ENCODE measurements around the gene ENHO.

The ENHO gene

DNA sequence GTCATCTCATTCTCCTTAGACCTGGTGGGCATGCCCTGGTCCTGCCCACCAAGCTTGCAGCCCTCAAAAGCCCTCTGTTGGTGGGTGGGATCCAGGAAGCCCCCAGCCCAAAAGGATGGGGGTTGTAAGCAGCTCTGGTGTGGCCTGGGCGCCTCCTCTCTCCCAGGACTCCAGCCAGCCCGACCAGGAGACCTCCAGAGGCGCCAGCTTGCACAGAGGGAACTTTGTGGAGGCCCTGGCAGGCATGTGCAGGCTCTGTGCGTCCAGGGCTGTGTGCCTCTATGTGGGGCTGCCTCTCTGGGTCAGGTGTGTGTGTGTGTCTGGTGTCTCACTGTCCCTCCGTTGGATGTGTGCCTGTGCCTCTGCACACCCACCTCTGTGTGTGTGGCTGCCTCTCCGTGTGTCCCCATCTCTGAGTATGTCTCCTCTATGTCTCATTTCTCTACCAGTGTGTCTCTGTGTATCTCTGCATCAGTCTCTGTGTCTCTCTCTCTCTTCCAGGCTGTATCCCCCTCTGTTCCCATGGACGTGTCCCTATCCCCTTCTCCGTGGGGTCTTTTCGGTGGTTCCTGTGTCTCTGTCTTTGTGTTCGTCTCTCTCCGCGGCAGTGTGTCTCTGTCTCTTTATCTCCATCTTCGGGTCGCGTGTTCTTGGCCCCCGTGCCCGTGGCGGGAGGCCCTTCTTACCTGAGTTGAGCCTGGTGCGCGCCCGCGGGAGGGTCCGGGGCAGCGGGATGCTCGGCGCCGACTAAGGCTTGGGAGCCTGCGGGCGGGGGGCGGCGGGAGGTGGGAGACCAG is 501 bp downstream of the ENHO start:
- DNase-seq: peak; percentile 63

DNA sequence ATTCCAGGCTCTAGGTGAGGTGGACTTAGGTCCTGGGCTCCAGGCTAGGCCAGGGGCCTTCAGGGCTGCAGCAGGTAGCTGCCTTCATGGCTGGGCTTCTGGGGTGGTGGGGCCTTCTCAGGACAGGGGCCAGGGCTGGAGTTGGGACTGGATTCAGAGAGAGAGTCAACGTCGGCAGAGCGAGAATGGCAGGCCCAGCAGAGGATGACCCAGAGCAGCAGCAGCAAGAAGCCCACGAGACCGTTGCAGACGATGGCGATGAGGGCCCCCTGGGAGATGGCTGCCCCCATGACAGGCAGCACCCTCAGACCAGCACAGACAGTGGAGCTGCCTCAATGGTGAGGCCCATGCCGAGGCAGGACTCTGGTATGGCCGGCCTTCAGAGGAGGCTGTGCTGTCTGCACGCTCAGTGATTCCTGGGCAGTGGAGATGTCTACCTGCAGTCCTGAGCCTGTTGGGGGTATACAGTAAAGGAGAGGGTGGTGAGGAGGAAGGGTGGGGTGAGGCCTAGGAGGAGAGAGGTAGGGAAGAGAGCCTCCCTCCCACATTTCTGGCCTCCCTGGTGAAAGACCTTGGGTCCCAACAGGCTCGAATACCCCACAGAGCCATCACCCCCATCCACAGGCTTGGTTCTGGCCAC is 1.3 kb downstream of the ENHO start:
- no peak for DNase-seq

DNA sequence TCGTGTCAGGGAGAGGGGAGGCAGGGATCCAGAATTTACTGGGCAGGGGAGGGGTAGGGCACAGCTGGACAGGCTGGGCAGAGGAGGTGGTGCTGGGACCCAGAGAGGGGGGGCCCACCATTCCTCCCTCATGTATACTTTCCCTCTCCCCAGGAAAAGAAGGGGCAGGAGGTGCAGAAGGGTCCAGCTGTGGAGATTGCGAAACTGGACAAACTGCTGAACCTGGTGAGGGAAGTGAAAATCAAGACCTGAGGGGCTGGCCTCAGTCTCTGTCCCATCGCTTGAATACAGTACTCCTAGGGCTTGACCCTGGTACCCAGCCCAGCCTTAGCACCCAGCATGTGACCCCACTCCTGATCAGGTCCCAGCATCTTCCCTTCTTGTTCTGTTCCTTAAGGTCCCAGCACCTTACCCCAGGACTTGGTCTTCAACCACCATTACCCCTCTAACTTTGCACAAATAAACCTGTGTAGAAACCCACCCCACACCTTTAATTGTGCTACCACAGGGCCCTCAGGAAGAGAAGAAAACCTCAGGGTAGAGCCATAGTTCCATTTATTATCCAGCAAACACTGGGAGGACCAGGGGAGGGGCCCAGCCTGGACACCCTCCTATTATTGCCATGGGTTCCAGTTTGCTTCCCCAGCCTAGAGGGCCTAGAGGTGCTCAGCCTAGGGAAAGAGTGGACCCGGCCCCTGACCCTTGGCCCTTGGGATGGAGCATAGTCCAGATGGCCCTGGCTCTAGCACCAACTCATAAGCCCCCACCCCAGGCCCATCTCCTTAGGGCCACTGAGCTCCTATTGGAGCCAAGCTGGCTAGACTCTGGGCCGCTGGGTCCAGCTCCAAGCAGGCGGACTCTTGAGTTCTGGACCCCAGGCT is 2.0 kb downstream of the ENHO start:
- DNase-seq: no peak

DNA sequence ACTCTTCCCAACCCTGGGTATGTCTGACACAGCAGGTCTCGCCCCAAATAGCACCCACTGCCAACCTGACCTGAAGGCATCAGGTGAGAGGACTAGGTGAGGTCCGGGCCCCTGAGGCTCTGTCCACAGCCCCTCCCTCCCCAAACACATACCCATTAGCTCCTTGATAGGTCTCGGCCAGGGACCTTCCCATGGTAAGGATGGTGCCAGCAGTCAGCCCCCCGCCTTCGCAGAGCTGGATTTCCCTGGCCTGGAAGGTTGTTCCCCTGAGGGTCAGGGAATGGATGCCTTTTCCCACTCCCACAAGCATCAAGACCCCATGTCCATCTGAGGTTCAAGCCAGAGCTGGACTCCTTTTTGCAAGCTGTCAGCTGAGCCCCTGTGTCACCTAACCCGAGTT is 2.7 kb downstream of the ENHO start:
- no peak for DNase-seq

DNA sequence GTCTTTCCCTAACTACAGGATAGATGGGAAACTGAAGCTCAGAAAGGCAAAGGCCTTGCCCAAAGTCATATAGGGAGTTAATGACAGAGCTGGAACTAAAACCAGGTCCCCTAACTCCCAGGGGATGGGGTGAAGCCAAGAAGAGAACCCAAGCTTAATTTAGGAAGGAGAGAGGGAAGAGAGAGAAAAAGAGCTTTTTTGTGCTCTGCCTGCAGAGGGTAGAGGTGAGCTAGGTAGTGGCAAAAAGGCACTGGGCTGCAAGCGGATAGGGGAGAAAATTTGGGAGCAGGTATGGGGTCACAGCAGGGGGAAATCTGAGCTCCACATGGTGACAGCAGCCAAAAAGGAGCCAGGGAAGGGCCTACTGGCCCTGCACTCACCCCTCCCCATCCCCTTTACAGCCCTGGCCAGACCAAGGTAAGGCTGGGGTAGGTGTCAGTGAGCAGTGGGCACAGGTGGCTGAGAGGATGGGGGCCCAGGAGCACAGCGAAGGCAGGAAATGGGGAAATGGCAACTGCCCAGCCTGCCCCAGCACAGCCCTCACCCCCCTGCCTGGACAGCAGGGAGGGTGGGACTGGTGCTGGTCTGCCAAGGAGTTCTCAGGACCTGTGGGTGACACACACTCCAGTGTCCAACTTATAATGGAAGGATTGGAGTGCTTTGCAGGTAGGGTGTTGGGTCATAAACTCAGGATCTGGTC is 3.3 kb downstream of the ENHO start:
- no peak for DNase-seq

DNA sequence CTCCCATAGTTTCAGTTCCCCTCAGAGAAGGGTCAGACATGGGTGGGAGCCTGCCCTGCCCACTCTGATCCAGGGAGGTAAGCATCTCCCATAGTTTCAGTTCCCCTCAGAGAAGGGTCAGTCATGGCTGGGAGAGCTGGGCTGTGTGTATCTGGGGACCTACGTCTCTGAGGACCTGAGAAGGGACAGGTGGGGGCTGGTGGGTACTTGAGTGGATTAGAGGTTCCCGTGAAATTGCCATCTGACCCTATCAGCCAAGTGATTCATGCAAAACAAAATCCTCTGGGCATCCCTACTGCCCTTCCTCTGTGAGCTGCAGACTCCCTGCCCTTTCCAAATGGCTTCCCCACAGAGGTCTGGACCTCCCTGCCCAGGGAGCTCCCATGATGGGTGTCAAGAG is 3.9 kb downstream of the ENHO start:
- no peak for DNase-seq

DNA sequence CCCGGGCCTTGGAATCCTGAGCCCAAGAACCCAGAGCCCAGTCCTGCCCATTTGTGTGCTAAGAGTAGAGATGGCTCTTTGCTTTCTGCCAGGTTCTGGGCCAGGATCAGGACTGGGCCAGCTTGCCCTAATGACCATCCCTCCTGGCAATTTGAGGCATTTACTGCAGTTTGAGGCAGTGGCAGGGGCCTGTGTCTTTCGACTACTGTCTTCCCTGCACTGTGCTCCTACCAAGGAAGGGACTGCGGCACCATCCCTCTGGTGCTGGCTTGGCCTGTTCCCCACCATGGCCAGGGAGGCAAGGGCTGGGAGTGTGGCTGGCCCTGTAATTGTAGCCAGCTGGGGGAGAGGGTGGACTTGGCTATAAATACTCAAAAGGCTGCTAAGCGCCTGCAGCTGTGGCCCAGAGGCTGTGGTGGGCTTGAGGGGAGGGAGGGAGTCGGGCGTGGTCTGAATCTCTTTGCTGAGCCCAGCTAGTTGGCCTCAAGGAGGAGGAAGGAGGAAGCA is 4.6 kb downstream of the ENHO start:
- no peak for DNase-seq

DNA sequence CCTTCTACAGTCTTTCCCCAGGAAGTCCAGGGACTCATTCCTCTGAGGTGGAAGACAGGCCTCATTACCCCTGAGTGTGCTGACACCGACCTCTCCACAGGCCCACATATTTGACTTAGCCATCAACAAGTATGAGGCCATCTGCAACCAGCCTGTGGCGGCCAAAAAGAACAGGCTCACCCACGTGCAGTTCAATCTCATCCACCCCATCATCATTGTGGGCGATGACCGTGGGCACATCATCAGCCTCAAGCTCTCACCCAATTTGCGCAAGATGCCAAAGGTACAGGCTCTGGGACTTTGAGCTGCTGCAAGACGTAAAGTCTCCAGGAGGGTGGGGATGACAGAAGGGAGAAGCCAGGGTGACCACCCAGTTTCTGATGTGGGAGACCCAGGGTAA is 5.6 kb downstream of the ENHO start:
- DNase-seq: no peak

DNA sequence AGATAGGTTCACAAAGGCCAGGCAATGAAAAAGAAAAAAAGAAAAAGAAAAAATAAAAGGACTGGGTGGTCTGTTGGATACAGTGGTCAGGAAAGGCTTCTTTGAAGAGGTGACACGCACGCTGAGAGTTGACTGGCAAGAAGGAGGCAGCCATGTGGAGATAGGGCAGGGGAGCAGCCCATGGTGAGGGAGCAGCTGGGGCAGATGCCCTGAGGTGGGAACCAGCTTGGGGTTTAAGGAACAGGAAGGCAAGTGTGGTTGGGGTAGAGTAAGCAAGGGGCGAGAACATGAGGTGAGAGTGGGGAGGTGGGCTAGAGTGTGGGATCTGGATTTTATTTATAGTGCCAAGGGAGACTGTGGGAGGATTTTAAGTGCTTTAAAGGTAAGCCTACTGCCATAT is 6.8 kb downstream of the ENHO start:
- no peak for DNase-seq

DNA sequence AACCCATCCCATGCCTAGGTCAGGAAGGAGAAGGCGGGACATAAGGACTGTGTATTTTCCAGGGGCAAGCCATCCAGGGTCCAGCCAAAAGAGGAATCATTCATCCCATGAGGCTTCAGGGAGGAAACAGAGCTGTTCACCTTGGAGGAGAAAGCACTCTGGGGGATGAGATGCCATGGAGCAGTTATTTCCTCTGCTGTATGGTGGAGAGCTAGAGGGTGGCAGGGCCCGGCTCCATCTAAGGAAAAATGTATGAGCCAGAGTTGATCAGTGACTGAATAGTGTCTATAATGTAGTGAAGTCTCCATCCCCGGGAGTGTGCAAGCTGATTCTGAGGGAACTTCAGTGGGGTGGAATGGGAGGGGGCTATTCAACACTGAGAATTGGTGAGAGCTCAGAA is 8.0 kb downstream of the ENHO start:
- no peak for DNase-seq

DNA sequence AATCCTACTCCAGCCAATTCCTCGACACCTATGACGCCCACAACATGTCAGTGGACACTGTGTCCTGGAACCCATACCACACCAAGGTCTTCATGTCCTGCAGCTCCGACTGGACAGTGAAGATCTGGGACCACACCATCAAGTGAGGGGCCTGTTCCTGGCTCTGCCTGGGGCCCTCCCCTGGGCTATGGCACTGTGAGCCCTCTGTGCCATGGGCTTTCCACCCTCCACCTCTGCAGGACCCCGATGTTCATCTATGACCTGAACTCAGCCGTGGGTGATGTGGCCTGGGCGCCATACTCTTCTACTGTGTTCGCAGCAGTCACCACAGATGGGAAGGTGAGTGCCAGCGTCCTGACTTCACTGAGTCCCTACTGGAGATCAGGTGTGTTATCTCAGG is 8.4 kb downstream of the ENHO start:
- DNase-seq: no peak

DNA sequence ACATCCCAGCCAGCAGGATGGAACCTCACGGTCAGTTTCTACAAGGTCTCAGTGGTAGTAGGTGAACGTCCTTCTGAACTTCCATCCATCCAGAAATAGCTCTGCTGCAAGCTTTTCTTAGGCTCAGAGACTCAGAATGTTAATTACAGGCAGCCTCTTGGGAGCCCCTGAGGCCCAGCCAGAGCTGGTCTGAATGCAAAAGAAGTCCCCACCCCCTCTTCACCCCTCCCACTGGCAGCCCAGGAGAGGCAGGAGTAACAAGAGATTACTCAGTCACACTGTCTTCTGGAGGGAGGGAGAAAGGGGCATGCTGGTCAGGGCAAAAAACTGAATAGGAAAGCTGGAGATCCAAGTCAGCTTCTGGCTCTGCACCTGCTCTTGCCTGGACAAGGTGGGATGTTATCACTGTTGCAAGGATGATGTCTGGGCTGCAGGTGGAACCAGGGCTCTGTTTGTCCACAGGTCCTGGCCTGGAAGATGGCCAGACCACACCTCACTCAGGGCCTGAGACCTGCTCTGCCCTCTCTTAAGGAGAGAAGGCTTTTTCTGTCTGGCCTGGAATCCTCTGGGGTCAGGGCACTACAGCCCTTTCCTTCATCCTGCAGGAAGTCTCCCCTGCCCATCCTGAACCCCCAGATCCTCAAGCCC is 9.1 kb downstream of the ENHO start:
- DNase-seq: peak; percentile 45

DNA sequence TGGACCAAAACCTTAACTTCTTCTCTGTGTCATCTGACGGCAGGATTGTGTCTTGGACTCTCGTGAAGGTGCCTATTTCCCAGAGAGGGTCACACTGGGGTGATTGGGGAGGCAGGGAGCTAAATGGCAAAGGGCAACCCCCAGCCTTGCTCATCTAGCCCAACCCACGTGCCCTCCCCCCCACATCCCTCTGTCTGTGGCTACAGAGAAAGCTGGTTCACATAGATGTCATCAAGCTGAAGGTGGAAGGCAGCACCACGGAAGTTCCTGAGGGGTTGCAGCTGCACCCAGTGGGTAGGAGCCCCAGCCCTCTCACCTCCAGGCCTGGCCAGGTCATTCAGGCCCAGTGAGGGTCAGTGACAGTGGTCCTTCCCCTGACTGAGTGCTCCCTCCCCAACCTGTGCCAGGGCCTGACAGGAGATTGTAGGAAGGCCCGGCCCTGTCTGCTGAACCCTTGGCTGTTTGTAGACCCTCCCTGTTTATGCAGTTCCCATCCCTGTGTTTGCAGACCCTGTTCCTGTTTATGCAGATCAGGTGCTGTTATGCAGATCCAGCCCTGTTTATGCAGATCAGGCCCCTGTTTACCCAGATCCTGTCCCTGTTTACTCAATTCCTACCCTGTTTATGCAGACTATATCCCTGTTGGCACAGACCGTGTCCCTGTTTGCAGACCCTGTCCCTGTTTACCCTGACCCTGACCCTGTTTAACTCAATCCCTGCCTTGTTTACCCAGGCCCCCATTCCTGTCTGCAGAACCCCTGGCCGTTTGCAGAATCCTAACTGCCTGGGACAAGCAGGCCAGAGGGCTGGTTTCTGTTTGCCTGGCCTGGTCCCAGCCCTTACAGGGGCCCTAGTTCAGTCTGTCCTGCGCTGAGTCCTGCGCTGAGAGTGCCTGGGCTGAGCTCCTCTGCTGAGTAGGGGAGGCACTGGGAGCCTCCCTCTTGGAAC is 10.4 kb downstream of the ENHO start:
- DNase-seq: no peak

DNA sequence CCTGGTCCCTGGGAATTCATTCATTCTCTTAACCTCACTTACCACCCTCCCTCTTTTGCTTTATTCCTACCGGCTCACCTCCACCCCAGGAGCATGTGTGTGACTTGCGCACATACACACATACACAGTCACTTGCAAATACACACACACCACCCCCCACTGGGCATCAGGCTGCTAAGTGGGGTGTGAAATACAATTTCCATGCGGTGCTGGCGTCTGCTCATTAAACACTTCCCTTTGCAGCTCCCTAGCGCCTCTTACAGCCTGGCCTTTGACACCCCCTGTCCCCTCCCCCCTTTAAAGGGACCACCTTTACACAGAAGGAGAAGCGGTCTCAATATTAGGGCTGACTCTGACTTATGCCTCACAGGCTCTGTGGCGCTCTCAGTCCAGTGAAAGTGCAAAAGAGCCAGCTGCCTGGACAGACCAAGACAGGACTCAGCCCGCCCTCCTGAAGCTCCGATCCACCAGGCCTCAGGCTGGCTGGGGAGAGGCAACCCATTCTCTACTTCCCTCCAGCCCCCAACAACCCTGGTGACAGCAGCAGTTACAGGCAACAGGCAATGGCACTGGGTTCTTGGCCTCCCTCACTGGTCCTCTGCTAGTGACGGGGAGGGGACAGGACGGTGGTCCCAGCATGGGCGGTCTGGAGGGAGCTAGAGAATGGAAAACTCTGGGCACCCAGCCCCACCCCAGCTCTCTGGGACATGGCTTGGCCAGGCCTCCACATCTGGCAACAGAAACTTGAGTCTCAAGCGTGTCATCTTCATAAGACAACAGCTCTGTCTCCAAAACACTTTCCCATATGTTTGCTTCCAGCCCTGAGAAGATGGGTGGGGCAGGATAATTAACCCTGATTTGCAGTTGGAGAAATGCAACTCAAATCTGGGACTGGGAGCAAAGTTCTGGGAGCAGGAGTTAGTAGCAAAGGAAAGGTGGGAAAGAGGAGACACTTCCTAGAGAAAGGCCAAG is 12.0 kb downstream of the ENHO start:
- no peak for DNase-seq

DNA sequence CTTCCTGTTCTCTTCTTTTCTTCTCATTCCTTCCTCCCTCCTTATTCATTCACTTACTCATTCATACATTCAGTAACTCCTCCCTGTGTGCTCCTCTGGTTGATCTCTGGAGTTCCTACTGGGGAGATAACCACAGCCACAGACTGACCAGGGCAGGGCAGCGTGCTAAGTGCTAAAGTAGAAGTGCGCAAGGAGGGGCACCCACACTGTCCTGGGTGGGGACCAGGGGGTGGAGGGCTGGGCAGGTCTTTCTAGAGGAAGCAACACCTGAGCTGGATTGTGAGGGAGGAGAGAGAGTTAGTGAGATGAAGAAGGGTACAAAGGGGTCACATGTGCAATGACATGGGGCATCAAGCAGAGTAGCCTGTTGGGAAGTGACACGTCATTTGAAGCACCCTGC is 13.8 kb downstream of the ENHO start:
- no peak for DNase-seq

DNA sequence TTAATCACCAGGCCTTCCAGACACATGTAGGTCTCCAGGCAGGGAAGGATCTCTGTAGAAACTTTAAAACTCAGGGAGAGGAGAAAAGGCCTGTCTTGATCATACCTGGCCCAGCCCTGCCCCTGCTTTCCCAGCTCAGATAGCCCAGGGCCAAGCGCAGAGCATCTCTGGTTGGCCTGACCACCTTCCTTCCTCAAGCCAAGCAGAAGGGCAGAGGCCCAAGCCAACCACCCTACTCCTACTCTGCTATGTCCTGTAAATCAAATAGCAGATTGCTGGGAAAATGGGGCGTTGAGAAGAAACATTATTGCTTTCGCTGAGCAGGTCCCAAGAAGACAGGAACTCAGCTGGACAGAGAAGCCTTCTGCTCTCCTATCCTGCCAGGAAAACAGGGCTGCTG is 14.3 kb downstream of the ENHO start:
- DNase-seq: no peak

DNA sequence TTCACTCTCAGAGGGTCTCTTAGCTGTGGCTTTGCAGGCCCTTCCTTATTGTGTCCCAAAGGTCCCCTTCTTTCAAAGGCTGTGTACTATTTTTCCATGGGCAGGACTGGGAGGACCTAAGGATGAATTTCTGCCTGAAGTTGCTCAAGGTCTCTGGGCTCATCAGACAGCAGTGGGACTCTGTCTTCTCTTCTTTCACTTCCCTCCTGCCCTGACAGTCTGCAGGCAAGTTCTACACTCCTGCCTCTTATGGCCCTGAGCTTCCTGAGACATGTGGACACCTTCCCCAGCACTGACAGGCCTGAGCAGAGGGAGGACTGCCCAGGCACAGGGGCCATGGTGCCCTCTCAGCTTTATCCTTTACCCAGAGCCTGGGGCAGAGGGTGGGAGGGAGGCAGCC is 14.8 kb downstream of the ENHO start:
- no peak for DNase-seq

DNA sequence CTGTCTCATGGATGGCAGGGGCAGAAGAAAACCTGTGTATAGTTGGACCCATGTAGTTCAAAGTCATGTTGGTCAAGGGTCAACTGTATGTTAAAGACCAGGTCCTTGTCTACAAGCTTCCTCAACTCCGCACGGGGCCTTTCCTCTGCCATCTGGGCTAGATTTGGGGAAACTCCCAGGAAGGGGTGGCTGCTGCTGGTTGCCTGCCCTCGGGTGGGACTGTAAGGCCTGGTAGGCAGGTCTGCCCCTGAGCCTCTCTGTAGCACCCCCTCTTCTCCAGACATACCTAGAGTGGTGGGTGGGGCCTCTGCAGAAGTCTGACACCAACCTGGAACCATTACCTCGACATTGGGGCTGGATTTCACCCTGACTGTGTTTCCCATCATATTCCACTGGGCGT is 15.2 kb downstream of the ENHO start:
- DNase-seq: no peak

DNA sequence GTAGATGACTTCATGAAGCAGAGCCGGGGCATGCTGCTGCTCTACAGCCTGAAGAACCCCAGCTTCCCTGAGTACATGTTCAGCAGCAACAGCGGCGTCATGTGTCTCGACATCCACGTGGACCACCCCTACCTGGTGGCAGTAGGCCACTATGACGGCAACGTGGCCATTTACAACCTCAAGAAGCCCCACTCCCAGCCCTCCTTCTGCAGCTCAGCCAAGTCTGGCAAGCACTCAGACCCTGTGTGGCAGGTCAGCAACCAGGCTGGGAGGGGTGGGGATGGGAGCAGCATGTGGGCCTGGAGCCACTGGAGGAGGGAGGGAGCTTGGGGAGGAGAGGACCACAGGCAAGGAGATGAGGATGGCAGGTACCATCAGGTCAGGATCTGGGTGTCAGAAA is 16.2 kb downstream of the ENHO start:
- no peak for DNase-seq
